H7 (cell line): Measurements from ENCODE around the gene AHNAK. TPM values are rescaled to one million over a fixed set of nuclear protein-coding genes. Genes with fewer than 3 reads are reported as not detected.
"Not testable (repeated sequence)": the region's sequence is repeated elsewhere in the genome, so short reads cannot be mapped to it uniquely, and the experiment has no call there.

Source experiments
- DNase-seq: peaks from one replicate; pipeline ENCODE4 v3.0.0; 2012
- H3K27me3 ChIP-seq: 2 replicates; pipeline ENCODE4 v1.6.0; 2011; ENCODE audit warnings: mild to moderate bottlenecking, low read length; ENCODE audit not compliant: control insufficient read depth, insufficient read depth
- H3K36me3 ChIP-seq: replicated peaks from 2 replicates; pipeline ENCODE4 v1.5.1; 2011; ENCODE audit warnings: low read length; ENCODE audit not compliant: control insufficient read depth, insufficient read depth
- H3K4me3 ChIP-seq: 2 replicates; pipeline ENCODE4 v1.5.1; 2011; ENCODE audit warnings: low read depth, mild to moderate bottlenecking, control low read depth, low read length, moderate library complexity; ENCODE audit not compliant: insufficient read depth
- total RNA-seq: library from RNA; depleted of rRNA; stranded (reverse); fragments of >200 nt; shearing (Covaris generic); gene quantifications from 2 replicates; pipeline ENCODE4 v1.2.3, GENCODE V29; 2014; rRNA removed

The AHNAK gene
- 8.3 and 11.2 TPM in 2 replicates for total RNA-seq

- Histone ChIP-seq H3K4me3 (peak within 1 kb of the TSS; percentile 79), H3K27me3 (peaks cover 64% of the 10 kb centered on the region), H3K36me3 (no peaks in the 10 kb centered on the region)
- peak; percentile 93 for DNase-seq
These were observed at the start of gene AHNAK for GRCh38 chr11:62546244-62546928. Gene AHNAK (minus strand): TSS chr11:62546806. CDS start chr11:62536098, 10,708 bp downstream.

GRCh38 chr11:62595124-62595523 is 48.5 kb upstream of the AHNAK start:
- Histone ChIP-seq H3K36me3 (peaks cover 31% of the 10 kb centered on the region), H3K4me3 (no peak overlapping the region), H3K27me3 (no peaks in the 10 kb centered on the region)
- DNase-seq = no peak

- Histone ChIP-seq H3K36me3 (peaks cover 33% of the 10 kb centered on the region), H3K4me3 (no peak overlapping the region), H3K27me3 (no peaks in the 10 kb centered on the region)
- peak; percentile 83 for DNase-seq
These were observed 46.9 kb upstream of the AHNAK start for GRCh38 chr11:62593434-62594044.

GRCh38 chr11:62592989-62593421 is 46.4 kb upstream of the AHNAK start:
- no peaks in the 10 kb centered on the region for H3K27me3 ChIP-seq
- H3K36me3 ChIP-seq = peaks cover 29% of the 10 kb centered on the region
- no peak for DNase-seq
- H3K4me3 ChIP-seq = no peak overlapping the region

GRCh38 chr11:62592146-62592815 is 45.7 kb upstream of the AHNAK start:
- Histone ChIP-seq H3K4me3 (peak overlapping the region; percentile 51), H3K27me3 (no peaks in the 10 kb centered on the region), H3K36me3 (peaks cover 26% of the 10 kb centered on the region)
- no peak for DNase-seq

- no peaks in the 10 kb centered on the region for H3K27me3 ChIP-seq
- H3K36me3 ChIP-seq = peaks cover 23% of the 10 kb centered on the region
These were observed 45.0 kb upstream of the AHNAK start, which contains the start of gene TUT1 for GRCh38 chr11:62591448-62592145. Gene TUT1 (minus strand): TSS chr11:62591523. CDS start chr11:62591485, 38 bp downstream.

GRCh38 chr11:62588966-62589637 is 42.5 kb upstream of the AHNAK start:
- Histone ChIP-seq H3K36me3 (peaks cover 10% of the 10 kb centered on the region), H3K4me3 (no peak overlapping the region), H3K27me3 (no peaks in the 10 kb centered on the region)
- no peak for DNase-seq

More at GRCh38 chr11:62591448-62592145, 45.0 kb upstream of the AHNAK start, which contains the start of gene TUT1:
- peak; percentile 93 for DNase-seq
- peak within 1 kb of the TSS; percentile 51 for H3K4me3 ChIP-seq

- not testable (repeated sequence) for H3K27me3 ChIP-seq, DNase-seq, H3K4me3 ChIP-seq
- H3K36me3 ChIP-seq = peaks cover 11% of the 10 kb centered on the region
These were observed 38.8 kb upstream of the AHNAK start for GRCh38 chr11:62585356-62585755.

- H3K27me3 ChIP-seq, DNase-seq, H3K4me3 ChIP-seq: not testable (repeated sequence)
- peaks cover 15% of the 10 kb centered on the region for H3K36me3 ChIP-seq
These were observed 35.1 kb upstream of the AHNAK start for GRCh38 chr11:62581735-62582134.

- Histone ChIP-seq H3K36me3 (peaks cover 19% of the 10 kb centered on the region), H3K27me3 (no peaks in the 10 kb centered on the region), H3K4me3 (no peak overlapping the region)
- DNase-seq = no peak
These were observed 34.5 kb upstream of the AHNAK start for GRCh38 chr11:62580959-62581715.

GRCh38 chr11:62579252-62579651 is 32.6 kb upstream of the AHNAK start:
- H3K27me3 ChIP-seq = no peaks in the 10 kb centered on the region
- peaks cover 17% of the 10 kb centered on the region for H3K36me3 ChIP-seq
- H3K4me3 ChIP-seq = no peak overlapping the region
- DNase-seq = no peak

GRCh38 chr11:62578541-62578940 is 31.9 kb upstream of the AHNAK start:
- no peak overlapping the region for H3K4me3 ChIP-seq
- no peaks in the 10 kb centered on the region for H3K27me3 ChIP-seq
- DNase-seq = no peak
- H3K36me3 ChIP-seq = peaks cover 17% of the 10 kb centered on the region

- DNase-seq = no peak
- no peak overlapping the region for H3K4me3 ChIP-seq
- H3K27me3 ChIP-seq = no peaks in the 10 kb centered on the region
- peaks cover 17% of the 10 kb centered on the region for H3K36me3 ChIP-seq
These were observed 30.6 kb upstream of the AHNAK start for GRCh38 chr11:62577046-62577714.
